RWPE2 (cell line): ENCODE measurements around the gene MACROD2.

ENCODE experiments used
- ATAC-seq: fragments of 200-7000 bp; cut with Tn5 transposase; 3 replicates; pipeline ENCODE4 v1.9.1; 2021; ENCODE audit warnings: low read depth
- DNase-seq: peaks from one replicate; pipeline ENCODE4 v3.0.0-alpha.2; 2020; ENCODE audit warnings: low spot score
- H3K27ac ChIP-seq: fragments of 450-650 bp; 2 replicates; pipeline ENCODE4 v1.5.1; 2017; ENCODE audit warnings: mild to moderate bottlenecking; ENCODE audit not compliant: poor library complexity, severe bottlenecking
- H3K27me3 ChIP-seq: fragments of 250-450 bp; sonication (Bioruptor Pico); 2 replicates; pipeline ENCODE4 v1.5.1; 2021; ENCODE audit warnings: mild to moderate bottlenecking, moderate library complexity; ENCODE audit not compliant: insufficient read depth, poor library complexity, severe bottlenecking
- H3K36me3 ChIP-seq: fragments of 250-450 bp; sonication (Bioruptor Pico); 2 replicates; pipeline ENCODE4 v1.5.1; 2020; ENCODE audit warnings: low read depth, mild to moderate bottlenecking, moderate library complexity
- H3K4me1 ChIP-seq: fragments of 250-450 bp; sonication (Bioruptor Pico); 2 replicates; pipeline ENCODE4 v1.5.1; 2021; ENCODE audit warnings: mild to moderate bottlenecking, moderate library complexity; ENCODE audit not compliant: insufficient read depth, poor library complexity, severe bottlenecking
- H3K4me3 ChIP-seq: fragments of 250-450 bp; sonication (Bioruptor Pico); 2 replicates; pipeline ENCODE4 v1.5.1; 2021; ENCODE audit warnings: mild to moderate bottlenecking, moderate library complexity; ENCODE audit not compliant: severe bottlenecking
- H3K9me3 ChIP-seq: fragments of 250-450 bp; sonication (Bioruptor Pico); 2 replicates; pipeline ENCODE4 v1.5.1; 2021; ENCODE audit warnings: mild to moderate bottlenecking, moderate library complexity; ENCODE audit not compliant: severe bottlenecking
- TF ChIP-seq, protein P1 (sequence below): fragments of 450-650 bp; IDR thresholded peaks from one replicate; pipeline ENCODE4 v1.5.1; 2017; ENCODE audit warnings: mild to moderate bottlenecking, moderate library complexity; ENCODE audit not compliant: poor library complexity, severe bottlenecking

The MACROD2 gene

DNA sequence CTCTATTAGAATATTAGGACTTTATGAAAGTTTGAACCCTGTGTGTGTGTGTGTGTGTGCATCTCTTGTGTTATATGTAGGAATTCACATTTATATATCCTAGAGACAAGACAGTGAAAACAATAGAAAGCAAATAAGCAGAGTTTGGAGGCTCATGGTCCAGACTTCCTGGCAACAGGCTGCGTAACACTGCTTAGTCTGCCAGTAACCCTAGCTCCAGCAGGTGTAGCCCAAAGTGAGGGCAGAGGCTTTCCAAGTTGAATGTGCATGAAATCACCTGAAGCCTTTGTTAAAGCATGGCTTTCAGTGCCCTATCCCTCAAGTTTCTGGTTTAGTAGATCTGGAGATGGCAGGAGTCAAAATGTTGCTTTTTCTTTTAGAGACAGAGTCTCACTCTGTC, 2008.0 kb downstream of the MACROD2 start:
- ATAC-seq: no peak

DNA sequence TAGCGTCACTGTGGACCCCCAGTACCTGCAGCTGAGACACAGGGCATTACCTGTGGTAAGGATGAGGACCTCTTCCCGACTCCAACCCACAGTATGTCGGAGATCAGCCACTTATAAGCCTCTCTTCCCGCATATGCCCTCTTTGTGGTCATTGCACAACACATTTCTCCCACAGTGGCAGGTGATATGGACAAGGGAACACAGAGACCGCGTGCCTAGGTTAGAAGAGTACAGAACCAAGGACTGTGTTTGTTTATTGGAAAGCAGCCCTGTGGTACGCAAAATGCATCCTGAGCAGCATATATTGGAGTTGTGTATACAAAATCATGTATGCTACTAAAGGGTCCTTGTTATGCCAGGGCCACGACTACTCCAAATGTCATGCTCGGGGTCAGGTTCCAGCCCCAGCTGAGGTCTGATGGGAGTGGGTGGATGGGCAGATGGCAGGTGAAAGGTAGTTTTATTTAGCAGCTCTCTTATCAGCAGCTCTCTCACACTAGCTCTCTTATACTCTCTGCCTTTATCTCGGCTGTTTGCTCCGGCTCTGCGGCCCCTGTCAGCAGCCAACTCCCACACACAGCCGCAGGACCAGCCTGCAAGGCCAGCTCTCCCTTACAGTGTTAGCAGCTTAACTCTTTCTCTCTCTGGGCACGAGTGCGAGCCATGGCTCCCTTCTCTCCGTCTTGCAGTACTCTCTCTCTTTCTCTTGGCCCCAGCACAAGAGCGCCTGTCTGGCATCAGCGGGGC, 2009.0 kb downstream of the MACROD2 start:
- ATAC-seq (no peak), DNase-seq (no peak)
- H3K9me3 ChIP-seq: no peaks in the 10 kb centered on the region
- H3K36me3 ChIP-seq: no peaks in the 10 kb centered on the region
- no peak overlapping the region for H3K4me3 ChIP-seq
- no peak overlapping the region for H3K27ac ChIP-seq
- H3K4me1 ChIP-seq: no peaks in the 10 kb centered on the region
- TF ChIP-seq, protein P1, sequence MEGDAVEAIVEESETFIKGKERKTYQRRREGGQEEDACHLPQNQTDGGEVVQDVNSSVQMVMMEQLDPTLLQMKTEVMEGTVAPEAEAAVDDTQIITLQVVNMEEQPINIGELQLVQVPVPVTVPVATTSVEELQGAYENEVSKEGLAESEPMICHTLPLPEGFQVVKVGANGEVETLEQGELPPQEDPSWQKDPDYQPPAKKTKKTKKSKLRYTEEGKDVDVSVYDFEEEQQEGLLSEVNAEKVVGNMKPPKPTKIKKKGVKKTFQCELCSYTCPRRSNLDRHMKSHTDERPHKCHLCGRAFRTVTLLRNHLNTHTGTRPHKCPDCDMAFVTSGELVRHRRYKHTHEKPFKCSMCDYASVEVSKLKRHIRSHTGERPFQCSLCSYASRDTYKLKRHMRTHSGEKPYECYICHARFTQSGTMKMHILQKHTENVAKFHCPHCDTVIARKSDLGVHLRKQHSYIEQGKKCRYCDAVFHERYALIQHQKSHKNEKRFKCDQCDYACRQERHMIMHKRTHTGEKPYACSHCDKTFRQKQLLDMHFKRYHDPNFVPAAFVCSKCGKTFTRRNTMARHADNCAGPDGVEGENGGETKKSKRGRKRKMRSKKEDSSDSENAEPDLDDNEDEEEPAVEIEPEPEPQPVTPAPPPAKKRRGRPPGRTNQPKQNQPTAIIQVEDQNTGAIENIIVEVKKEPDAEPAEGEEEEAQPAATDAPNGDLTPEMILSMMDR: no peak
- no peaks in the 10 kb centered on the region for H3K27me3 ChIP-seq

More for the DNA sequence above, 2008.0 kb downstream of the MACROD2 start:
- no peak for DNase-seq
- TF ChIP-seq, protein P1: no peak
- H3K36me3 ChIP-seq: no peaks in the 10 kb centered on the region
- no peaks in the 10 kb centered on the region for H3K9me3 ChIP-seq
- H3K27me3 ChIP-seq: no peaks in the 10 kb centered on the region
- H3K4me3 ChIP-seq: no peak overlapping the region
- no peak overlapping the region for H3K27ac ChIP-seq
- H3K4me1 ChIP-seq: no peaks in the 10 kb centered on the region

DNA sequence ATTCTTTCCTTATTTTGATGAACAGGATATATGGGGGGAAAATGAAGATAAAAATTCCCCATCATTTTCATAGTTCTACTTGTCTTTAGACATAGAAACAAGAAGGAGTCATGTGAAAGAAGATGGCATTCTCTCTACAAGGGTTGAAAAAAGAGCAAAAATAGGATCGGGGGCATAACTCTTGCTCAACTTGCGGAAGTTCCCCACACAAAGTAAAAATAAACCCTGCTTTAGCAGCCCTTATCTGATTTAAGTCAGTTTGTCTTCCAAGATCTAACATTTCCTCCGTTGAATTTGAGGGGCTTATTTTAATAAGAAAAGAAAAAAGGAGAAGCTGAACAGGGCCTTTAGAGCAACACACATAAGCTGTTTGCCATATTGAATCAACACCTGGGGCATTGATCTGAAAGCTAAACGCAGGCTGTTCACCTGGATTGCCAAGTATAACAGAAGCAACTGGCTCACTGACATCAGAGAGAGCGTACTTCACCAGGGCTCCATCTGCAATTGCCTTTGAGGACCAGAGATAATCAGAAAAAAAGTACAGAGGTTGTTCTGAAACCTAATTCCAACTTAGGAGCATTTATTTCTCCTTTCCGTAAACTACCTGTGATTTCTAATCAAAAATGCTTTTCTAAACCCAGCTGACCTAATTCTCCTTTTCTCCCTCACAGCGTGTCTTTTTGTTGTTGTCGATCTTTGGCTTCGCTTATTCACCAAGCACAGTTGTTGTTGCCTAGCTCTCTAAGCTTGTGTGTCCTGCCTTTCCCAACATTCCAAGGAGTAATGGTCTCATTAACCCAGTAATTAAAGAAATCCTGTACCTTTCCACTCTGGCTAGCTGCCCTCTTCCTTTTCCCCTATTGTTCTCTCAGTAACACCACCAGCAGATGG, 2010.0 kb downstream of the MACROD2 start:
- Histone ChIP-seq H3K4me1 (no peaks in the 10 kb centered on the region), H3K4me3 (no peak overlapping the region), H3K9me3 (no peaks in the 10 kb centered on the region), H3K27ac (no peak overlapping the region), H3K27me3 (no peaks in the 10 kb centered on the region), H3K36me3 (no peaks in the 10 kb centered on the region)
- DNase-seq (no peak), ATAC-seq (no peak)
- TF ChIP-seq, protein P1: no peak

DNA sequence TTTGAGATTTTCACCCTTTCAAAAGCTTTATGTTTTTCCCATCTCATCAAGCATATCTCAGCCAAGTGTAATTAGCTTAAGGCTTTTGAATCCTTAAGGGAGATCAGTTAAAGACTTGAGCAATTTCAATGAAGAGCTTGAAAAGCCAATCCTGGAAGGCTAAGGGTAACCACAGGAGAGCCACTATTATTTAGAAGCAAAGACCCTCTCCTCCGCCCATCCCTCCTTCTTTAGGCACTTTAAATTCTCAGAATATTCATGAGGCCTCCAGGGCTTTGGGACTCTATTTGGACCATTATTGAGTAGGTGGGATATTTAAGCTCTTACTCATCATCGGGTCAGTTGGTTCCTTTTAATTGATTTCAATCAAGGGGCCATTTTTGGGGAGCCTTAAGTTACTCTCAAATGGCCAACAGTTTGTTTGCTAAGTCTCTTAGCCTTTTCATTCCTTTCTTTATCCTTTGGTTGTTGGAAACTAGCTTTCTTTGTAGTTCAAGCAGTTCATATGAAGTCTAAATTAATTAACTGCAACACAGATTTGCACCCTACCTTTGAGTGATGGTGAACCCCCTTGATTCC, 2010.7 kb downstream of the MACROD2 start:
- Histone ChIP-seq H3K27ac (no peak overlapping the region), H3K27me3 (no peaks in the 10 kb centered on the region), H3K36me3 (no peaks in the 10 kb centered on the region), H3K4me1 (no peaks in the 10 kb centered on the region), H3K9me3 (no peaks in the 10 kb centered on the region), H3K4me3 (no peak overlapping the region)
- ATAC-seq: no peak
- DNase-seq: no peak
- TF ChIP-seq, protein P1: no peak
